Right ventricle myocardium superior (tissue), 1 donor: ENCODE results near the gene SLC9A3. TPM values are rescaled to one million over a fixed set of nuclear protein-coding genes. Genes with fewer than 3 reads are reported as not detected.

Experiments
- ATAC-seq: fragments of 200-7000 bp; cut with Tn5 transposase; one replicate; pipeline ENCODE4 v1.9.1; 2020; ENCODE audit warnings: mild to moderate bottlenecking; ENCODE audit not compliant: poor library complexity
- DNase-seq: peaks from one replicate; pipeline ENCODE4 v3.0.0-alpha.2; 2020
- intact Hi-C: fragments of 100-400 bp; cut with DNase I; formaldehyde crosslinking; loops from one replicate; pipeline ENCODE4 v1.11.2; 2022
- total RNA-seq: library from RNA; stranded (reverse); fragmentation: NEBNext Ultra II Directional; extraction: Animal tissue kit (Norgen Biotek cat#: 25700); gene quantifications from one replicate; pipeline ENCODE4 v1.2.1, GENCODE V29; 2021
- donor health status: DM: no; HTN: yes; CAD: no; lungs with severe emphysema.

The SLC9A3 gene
- total RNA-seq, 1 donor from 2014 or later = 0.91 TPM

- intact Hi-C loops = loop anchor here (10.0 kb wide), 1 partner anchor 117 kb away; no protein-coding TSS in a partner anchor
- no peak for ATAC-seq
- DNase-seq = no peak
Observed at GRCh38 chr5:431711-432050, 92.6 kb downstream of the SLC9A3 start.

- DNase-seq (peak; percentile 63), ATAC-seq (peak; percentile 78)
- intact Hi-C loops = loop anchor here (10.0 kb wide), 1 partner anchor 116 kb away; no protein-coding TSS in a partner anchor
Observed at GRCh38 chr5:431001-431710, 93.1 kb downstream of the SLC9A3 start.

GRCh38 chr5:430214-430925 is 93.9 kb downstream of the SLC9A3 start:
- intact Hi-C loops = loop anchor here (10.0 kb wide), 1 partner anchor 116 kb away; no protein-coding TSS in a partner anchor

DNA sequence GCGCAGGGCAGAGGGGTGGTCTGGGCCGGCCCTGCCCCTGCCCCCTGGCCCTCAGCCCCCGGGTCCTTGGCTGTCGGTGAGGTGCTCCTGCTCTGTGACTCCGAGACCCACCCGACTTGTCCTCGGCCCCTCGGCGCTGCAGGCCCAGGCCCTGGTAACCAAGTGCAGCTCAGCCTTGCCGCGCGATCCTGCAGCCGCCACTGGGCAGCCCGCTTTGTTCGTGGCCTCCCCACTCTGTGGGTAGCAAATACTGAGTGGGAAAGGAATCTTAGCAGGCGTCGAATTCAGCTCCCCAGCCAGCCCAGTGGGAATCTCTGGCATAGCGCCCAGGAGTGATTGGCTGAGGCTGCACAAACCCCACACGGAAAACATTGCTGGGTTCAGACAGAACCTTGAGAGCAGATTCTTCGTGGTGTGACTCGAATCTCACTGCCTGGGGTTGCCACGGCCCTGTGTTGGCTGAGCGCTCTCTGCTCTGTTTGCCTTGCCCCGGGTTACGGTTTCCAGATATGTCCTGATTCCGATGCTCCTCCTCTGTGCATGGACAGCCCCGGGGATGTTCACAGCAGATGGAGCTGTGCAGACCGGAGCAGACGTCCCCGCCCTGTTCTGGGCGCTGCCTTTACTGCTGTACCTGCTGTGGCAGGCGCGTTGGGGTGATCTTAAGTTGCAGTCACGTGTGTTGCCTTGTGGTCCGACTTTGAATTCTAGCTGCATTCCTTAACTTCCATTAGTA is 94.6 kb downstream of the SLC9A3 start:
- ATAC-seq = peak; percentile 35
- intact Hi-C loops = loop anchor here (10.0 kb wide), 1 partner anchor 115 kb away; no protein-coding TSS in a partner anchor
- DNase-seq = peak; percentile 59

More at GRCh38 chr5:430214-430925, 93.9 kb downstream of the SLC9A3 start:
- DNase-seq (no peak), ATAC-seq (no peak)

GRCh38 chr5:428754-429452 is 95.3 kb downstream of the SLC9A3 start:
- intact Hi-C loops = no loop called here
- no peak for DNase-seq
- no peak for ATAC-seq

DNA sequence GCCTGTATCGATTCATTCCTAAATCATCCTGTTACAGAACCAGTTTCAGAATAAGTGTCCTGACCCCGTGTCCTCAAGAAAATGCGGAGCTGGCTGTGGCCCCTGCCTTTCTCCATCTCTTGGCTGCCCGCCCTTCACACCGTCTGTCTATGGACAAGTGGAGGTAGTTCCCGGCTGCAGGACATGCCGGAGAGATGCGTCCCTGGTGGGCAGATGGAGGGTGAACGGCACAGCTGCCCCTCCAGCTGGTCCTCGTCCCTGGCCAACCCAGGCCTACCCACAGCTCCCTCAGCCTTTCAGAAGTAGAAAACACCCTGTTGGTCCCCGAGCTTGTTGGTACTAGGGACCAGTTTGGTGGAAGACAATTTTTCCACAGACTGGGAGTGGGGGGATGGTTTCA is 96.0 kb downstream of the SLC9A3 start:
- intact Hi-C loops = no loop called here
- DNase-seq = no peak
- no peak for ATAC-seq

GRCh38 chr5:427415-428087 is 96.7 kb downstream of the SLC9A3 start:
- intact Hi-C loops = no loop called here
- ATAC-seq (no peak), DNase-seq (no peak)

DNA sequence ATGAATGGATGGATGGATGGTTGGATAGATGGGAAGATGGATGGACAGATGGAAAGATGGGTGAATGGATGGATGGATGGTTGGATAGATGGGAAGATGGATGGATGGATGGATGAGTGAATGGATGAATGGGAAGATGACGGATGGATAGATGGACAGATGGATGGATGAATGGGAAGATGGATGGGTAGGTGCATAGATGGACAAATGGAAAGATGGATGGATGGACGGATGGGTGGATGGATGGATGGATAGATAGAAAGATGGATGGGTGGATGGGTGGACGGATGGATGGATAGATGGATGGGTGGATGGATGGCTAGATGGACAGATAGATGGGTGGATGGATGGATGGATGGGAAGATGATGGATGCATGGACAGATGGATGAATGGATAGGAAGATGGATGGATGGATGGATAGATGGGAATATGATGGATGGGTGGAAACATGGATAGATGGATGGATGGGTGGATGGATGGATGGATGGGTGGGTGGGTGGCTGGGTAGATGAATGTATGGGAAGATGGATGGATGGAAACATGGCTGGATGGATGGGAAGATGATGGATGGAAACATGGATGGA is 97.8 kb downstream of the SLC9A3 start:
- ATAC-seq = no peak
- intact Hi-C loops = no loop called here
- no peak for DNase-seq

DNA sequence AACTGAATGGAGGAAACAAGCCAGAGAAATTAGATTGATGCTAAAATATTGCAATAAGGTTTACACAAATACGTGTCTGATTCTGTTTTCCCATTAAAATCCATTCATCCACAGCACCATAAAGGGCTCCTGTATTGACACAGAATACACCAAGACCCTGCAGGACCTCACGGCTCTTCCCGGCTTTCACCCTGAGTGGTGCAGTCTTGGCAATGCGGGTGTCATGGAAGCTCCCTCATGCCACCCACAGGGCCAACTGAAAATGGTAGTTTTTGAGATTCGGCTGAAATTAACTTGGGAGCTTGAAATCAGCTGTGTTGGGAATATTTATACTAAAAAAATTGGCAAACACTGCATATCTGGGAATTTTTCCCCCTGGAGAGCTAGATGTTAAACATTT is 98.5 kb downstream of the SLC9A3 start:
- DNase-seq (no peak), ATAC-seq (no peak)
- intact Hi-C loops = no loop called here

DNA sequence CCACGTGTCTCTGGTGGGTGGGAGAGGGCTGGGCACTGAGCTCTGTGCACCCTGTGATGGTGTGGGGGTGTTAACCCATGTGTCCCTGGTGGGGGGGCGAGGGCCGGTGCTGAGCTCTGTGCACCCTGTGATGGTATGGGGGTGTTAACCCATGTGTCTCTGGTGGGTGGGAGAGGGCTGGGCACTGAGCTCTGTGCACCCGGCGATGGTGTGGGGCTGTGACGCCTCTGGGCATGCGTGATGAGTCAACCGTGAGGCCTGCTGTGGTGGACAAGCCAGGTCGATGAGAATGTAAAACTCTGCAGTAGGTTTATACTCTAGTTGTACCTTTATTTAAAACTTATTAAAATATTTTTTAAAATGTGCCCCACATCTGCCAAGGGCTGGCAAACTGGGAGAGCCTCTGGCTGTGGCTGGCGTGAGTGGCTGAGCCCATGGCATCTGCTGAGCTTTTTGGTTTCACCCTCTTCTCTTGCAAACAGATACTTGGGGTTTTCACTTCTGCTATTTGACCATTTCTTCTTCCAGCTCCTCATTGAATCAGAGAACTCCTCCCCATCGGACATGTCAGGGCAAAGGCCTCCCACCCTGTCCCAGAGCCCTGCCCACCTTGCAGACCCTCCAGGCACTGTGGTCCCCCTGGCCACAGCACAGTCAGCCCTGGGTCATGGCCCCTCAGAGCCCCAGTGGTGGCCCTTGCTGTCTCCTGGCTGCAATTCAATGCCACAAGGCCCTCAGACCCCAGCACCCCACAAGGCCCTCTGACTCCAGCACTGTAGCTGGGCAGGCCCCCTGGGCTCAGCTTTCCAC is 99.7 kb downstream of the SLC9A3 start:
- no peak for ATAC-seq
- intact Hi-C loops = no loop called here
- DNase-seq = no peak

DNA sequence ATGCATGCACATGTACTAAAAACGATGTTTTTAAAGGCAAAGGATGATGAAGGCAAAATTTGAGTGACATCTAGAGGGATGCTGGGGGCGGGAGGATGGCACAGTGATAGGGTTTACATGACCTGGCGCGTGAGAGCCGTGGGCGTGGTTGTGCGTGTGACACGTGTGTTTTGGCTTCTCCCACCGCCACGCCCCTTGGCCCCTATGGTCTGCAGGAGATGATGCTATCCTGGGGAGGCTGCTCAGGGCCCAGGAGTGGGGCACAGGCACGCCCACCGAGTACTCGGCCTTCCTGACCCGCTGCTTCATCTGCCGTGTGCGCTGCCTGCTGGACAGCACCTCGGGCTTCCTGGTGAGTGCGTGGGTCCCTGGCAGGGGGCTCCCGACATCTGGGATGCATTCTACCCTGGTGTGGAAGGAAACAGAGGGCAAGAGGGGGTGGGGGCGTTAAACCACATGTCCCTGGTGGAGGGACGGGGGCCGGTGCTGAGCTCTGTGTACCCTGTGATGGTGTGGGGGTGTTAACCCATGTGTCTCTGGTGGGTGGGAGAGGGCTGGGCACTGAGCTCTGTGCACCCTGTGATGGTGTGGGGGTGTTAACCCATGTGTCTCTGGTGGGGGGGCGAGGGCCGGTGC is 100.5 kb downstream of the SLC9A3 start:
- intact Hi-C loops = no loop called here
- DNase-seq (no peak), ATAC-seq (no peak)

GRCh38 chr5:423233-423565 is 101.0 kb downstream of the SLC9A3 start:
- no peak for DNase-seq
- intact Hi-C loops = no loop called here
- ATAC-seq = no peak

DNA sequence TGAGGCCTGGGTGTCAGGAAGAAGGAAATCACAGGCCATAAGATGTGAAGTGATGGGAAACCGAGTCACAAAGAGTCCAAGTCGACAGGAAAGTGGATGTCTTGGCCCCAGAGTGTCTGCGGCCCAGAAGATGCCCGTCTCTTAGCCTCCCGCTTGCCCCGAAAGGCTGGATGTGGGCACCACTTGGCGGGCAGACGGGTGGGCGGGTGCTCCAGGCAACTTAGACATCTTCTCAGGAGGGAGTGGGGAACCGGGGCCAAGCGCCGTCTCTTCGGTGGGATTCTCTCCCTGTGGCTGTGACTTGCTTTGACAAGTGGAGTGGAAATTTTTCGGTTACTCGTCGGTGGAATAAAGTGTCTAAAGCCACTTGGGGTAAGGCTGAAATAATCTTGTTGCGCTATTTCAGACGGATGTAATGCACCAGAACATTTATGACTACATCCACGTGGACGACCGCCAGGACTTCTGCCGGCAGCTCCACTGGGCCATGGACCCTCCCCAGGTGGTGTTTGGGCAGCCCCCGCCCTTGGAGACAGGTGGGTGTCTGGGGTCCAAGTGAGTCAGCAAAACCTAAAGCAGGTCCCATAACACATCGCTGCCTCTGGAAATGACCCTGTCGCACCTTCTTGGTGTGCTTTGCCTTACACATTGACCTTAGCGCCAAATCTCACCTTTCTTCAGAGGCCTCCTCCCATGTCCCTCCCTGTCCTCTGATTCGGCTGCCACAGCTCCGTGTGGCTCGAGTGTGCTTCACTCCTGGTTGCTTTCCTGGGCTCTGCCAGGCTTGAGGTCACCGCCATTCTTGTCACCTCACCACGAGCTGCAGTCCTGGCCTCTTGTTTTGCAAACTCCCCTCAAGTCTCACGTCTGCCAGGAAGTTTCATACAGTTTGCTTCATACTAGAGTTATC is 101.7 kb downstream of the SLC9A3 start:
- ATAC-seq (no peak), DNase-seq (no peak)
- intact Hi-C loops = no loop called here

GRCh38 chr5:421901-422300 is 102.3 kb downstream of the SLC9A3 start:
- DNase-seq (no peak), ATAC-seq (no peak)
- intact Hi-C loops = no loop called here

DNA sequence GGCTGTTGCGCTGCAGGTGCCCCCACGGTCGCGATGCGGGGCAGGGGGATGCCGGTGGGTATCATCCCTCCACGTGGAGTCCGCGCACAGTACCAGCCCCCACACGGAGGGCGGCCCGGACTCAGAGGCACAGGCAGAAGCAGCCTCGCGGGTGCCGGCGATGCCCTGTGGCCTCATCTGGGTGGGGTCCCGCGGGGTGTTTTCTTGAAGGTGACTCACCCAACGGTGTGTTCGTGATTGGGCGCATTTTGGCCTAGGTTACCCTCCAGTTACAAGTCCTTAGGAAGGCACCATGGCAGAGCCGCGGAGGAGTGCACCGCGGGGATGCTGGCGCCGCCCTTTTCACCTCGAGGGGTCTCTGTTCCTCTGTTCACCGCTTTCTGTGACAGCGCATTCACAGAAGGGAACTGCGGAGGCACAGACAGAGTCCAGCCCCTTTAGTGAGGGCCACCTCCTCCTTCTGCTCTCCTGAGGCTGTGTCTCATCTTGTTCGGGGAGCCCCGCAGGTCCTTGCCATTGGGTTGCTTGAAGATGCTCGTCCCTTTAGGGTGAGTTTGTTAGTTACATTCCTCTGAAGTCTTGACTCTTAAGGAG is 102.9 kb downstream of the SLC9A3 start:
- ATAC-seq (no peak), DNase-seq (no peak)
- intact Hi-C loops = no loop called here
